Measurements from ENCODE around the gene CDC14A.

Gene CDC14A

DNA sequence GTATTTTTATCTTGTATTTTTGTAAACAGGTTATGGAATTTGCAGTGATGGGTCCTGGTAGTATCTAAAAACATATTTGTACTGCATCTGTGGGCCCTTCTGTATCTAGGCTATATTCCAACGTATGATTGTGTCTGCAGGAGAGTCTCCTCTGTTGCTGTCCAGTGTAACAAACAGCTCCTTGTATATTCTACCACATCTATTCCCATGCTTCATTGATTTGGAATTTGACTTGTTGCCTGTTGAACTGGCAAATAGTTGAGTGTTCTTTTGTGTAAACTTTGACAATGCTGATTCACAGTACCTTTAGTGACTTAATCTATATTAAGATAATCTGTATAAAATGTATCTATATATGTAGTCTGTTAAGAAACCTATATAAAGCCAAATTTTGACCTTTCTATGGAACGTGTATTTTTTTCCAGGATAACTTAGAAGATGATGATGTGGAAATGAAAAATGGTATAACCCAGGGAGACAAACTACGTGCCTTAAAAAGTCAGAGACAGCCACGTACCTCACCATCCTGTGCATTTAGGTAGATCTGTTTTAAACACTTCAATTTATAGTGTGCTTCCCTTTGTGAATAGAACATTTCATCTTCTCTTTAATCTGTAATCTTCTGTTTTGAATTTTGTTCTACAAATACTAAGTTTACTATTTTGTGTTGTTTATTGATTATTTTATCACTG is 142.2 kb downstream of the CDC14A start:
- Histone ChIP-seq H3K27ac (no peak overlapping the region), H3K27me3 (ENCODE audit: insufficient read depth, low read depth, severe bottlenecking) (no peaks in the 10 kb centered on the region), H3K9me3 (ENCODE audit: severe bottlenecking) (no peaks in the 10 kb centered on the region), H3K36me3 (no peaks in the 10 kb centered on the region), H3K4me3 (ENCODE audit: low read depth, low read length) (no peak overlapping the region)
- DNase-seq, result no peak
- TF ChIP-seq, protein P1, sequence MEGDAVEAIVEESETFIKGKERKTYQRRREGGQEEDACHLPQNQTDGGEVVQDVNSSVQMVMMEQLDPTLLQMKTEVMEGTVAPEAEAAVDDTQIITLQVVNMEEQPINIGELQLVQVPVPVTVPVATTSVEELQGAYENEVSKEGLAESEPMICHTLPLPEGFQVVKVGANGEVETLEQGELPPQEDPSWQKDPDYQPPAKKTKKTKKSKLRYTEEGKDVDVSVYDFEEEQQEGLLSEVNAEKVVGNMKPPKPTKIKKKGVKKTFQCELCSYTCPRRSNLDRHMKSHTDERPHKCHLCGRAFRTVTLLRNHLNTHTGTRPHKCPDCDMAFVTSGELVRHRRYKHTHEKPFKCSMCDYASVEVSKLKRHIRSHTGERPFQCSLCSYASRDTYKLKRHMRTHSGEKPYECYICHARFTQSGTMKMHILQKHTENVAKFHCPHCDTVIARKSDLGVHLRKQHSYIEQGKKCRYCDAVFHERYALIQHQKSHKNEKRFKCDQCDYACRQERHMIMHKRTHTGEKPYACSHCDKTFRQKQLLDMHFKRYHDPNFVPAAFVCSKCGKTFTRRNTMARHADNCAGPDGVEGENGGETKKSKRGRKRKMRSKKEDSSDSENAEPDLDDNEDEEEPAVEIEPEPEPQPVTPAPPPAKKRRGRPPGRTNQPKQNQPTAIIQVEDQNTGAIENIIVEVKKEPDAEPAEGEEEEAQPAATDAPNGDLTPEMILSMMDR (IDR thresholded peaks at IDR 0.05; ENCODE audit: low read depth, low read length), result no peak

DNA sequence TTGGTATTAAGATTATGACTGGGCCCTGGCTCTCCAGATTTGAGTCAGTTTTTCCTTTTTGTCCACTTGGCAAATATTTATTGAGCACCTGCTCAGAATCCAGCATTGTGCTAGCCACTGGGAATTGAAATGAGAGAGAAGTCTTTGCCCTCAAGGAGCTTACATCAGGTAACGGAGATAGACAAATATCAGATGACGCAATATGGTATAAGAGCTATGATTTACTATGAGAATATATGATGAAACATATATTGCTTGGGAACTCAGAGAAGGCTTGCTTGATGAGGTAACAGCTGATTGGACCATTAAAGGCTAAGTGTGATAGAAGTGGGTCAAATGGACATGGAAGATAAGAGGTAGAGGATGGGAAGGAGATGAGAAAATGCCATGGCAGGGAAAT is 144.6 kb downstream of the CDC14A start:
- no peak overlapping the region for H3K27ac ChIP-seq
- H3K9me3 ChIP-seq (ENCODE audit: severe bottlenecking), result no peaks in the 10 kb centered on the region
- no peak for DNase-seq
- TF ChIP-seq, protein P1 (IDR thresholded peaks at IDR 0.05; ENCODE audit: low read depth, low read length), result no peak
- H3K36me3 ChIP-seq, result no peaks in the 10 kb centered on the region
- no peak overlapping the region for H3K4me3 ChIP-seq (ENCODE audit: low read depth, low read length)
- no peaks in the 10 kb centered on the region for H3K27me3 ChIP-seq (ENCODE audit: insufficient read depth, low read depth, severe bottlenecking)

DNA sequence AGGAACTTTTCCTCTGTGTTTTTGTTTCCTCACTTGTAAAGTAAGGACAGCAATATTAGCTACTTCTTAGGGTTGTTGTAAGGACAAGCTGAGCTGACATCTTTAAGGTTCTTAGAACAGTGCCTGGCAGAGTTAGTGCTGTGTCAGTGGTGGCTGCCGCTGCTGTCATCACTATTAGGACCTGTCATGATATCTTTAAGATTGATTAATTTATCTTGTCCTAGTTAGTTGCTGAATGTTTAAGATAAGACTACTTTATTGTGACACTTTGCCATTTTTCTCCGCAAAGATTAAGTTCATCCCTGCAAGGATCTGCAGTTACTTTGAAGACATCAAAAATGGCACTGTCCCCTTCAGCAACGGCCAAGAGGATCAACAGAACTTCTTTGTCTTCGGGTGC is 145.5 kb downstream of the CDC14A start:
- DNase-seq, result no peak
- no peak overlapping the region for H3K4me3 ChIP-seq (ENCODE audit: low read depth, low read length)
- H3K27ac ChIP-seq, result no peak overlapping the region
- TF ChIP-seq, protein P1 (IDR thresholded peaks at IDR 0.05; ENCODE audit: low read depth, low read length), result no peak
- no peaks in the 10 kb centered on the region for H3K27me3 ChIP-seq (ENCODE audit: insufficient read depth, low read depth, severe bottlenecking)
- H3K9me3 ChIP-seq (ENCODE audit: severe bottlenecking), result no peaks in the 10 kb centered on the region
- no peaks in the 10 kb centered on the region for H3K36me3 ChIP-seq

DNA sequence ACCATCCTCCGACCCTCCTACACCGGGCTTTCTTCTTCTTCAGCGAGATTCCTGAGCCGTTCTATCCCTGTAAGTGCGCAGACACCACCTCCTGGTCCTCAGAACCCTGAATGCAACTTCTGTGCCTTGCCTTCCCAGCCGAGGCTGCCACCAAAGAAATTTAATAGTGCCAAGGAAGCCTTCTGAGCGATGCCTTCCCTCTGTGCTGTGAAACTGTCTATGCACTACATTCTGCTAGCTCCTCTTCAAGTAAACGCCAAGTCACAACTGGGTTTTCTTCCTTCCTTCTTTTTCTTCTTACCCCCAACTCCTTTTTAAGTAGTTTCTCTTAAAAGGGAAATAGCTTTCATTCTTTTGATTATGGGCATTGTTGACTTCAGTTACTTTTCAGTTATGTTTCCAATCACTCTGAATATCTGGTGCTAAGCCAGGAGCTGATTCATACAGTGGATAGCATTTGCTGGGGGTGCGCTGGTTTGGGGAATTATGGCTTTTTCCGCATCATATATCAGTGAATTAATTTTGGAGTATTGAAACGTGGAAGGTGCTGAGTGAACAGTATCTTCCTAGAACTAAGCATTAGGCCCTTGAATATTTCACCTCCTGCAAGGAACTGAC is 147.0 kb downstream of the CDC14A start:
- H3K9me3 ChIP-seq (ENCODE audit: severe bottlenecking), result no peaks in the 10 kb centered on the region
- no peaks in the 10 kb centered on the region for H3K27me3 ChIP-seq (ENCODE audit: insufficient read depth, low read depth, severe bottlenecking)
- no peaks in the 10 kb centered on the region for H3K36me3 ChIP-seq
- no peak overlapping the region for H3K27ac ChIP-seq
- DNase-seq, result no peak
- TF ChIP-seq, protein P1 (IDR thresholded peaks at IDR 0.05; ENCODE audit: low read depth, low read length), result no peak
- H3K4me3 ChIP-seq (ENCODE audit: low read depth, low read length), result no peak overlapping the region

DNA sequence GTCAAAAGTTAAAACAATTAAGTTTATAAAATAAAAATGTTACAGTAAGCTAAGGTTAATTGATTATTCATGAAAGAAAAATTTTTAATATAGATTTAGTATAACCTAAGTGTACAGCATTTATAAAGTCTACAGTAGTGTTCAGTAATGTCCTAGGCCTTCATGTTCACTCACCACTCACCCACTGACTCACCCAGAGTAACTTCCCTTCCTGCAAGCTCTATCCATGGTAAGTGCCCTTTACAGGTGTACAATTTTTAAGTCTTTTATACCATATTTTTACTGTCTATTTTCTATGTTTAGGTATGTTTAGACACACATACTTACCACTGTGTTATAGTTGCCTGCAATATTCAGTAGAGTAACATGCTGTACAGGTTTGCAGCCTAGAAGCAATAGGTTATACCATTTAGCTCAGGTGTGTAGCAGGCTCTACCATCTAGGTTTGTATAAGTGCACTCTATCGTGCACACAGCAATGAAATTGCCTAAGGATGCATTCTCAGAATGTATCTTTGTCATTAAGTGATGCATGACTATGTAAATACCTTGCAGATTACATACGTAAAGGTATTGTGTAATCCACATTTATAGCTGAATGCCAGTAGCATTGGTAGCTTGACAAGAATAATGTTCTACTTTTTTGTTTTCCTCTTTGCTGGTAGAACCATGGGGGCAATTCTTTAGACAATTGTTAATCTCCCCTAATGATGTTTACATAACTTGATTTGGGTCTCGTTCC is 149.9 kb downstream of the CDC14A start:
- no peaks in the 10 kb centered on the region for H3K9me3 ChIP-seq (ENCODE audit: severe bottlenecking)
- TF ChIP-seq, protein P1 (IDR thresholded peaks at IDR 0.05; ENCODE audit: low read depth, low read length), result no peak
- no peak overlapping the region for H3K27ac ChIP-seq
- DNase-seq, result no peak
- no peaks in the 10 kb centered on the region for H3K27me3 ChIP-seq (ENCODE audit: insufficient read depth, low read depth, severe bottlenecking)
- H3K36me3 ChIP-seq, result no peaks in the 10 kb centered on the region
- H3K4me3 ChIP-seq (ENCODE audit: low read depth, low read length), result no peak overlapping the region

Data from WERI-Rb-1 (cell line).